NCI-H1417 treated with DMSO at 0.1 percent for 48 hours (cell line): ENCODE measurements around the gene P2RX6.
"Not testable (repeated sequence)": the region's sequence is repeated elsewhere in the genome, so short reads cannot be mapped to it uniquely, and the experiment has no call there.

Experiments used
- DNase-seq: peaks from one replicate; lab custom pipeline; 2025; lab: John Stamatoyannopoulos, UW

Gene P2RX6

GRCh38 chr22:21052715-21053459 lies 37.9 kb downstream of the P2RX6 start:
- DNase-seq, result no peak

- no peak for DNase-seq
These were observed 39.2 kb downstream of the P2RX6 start for GRCh38 chr22:21054046-21054713.

- no peak for DNase-seq
These were observed 40.0 kb downstream of the P2RX6 start for GRCh38 chr22:21054714-21055563.

- no peak for DNase-seq
These were observed 40.5 kb downstream of the P2RX6 start for GRCh38 chr22:21055564-21055834.

GRCh38 chr22:21055880-21056319 lies 40.9 kb downstream of the P2RX6 start:
- no peak for DNase-seq

GRCh38 chr22:21060363-21060762 lies 45.4 kb downstream of the P2RX6 start:
- not testable (repeated sequence) for DNase-seq

GRCh38 chr22:21061660-21062321 lies 46.8 kb downstream of the P2RX6 start:
- DNase-seq, result not testable (repeated sequence)

- DNase-seq, result not testable (repeated sequence)
These were observed 49.5 kb downstream of the P2RX6 start for GRCh38 chr22:21064425-21064824.

- DNase-seq, result no peak
These were observed 50.2 kb downstream of the P2RX6 start for GRCh38 chr22:21064917-21065864.

- DNase-seq, result no peak
These were observed 52.3 kb downstream of the P2RX6 start for GRCh38 chr22:21067075-21067900.

- DNase-seq, result no peak
These were observed 53.1 kb downstream of the P2RX6 start for GRCh38 chr22:21067901-21068680.

- DNase-seq, result no peak
These were observed 53.8 kb downstream of the P2RX6 start for GRCh38 chr22:21068681-21069276.

- no peak for DNase-seq
These were observed 54.4 kb downstream of the P2RX6 start for GRCh38 chr22:21069375-21069774.

- DNase-seq, result no peak
These were observed 56.0 kb downstream of the P2RX6 start for GRCh38 chr22:21070690-21071615.

- not testable (repeated sequence) for DNase-seq
These were observed 56.8 kb downstream of the P2RX6 start for GRCh38 chr22:21071796-21072195.

GRCh38 chr22:21073023-21073422 lies 58.1 kb downstream of the P2RX6 start:
- DNase-seq, result no peak

GRCh38 chr22:21073482-21073881 lies 58.5 kb downstream of the P2RX6 start:
- DNase-seq, result no peak
